GM19468 (cell line): Measurements from ENCODE around the gene RPS3.
"Not testable (repeated sequence)": the region's sequence is repeated elsewhere in the genome, so short reads cannot be mapped to it uniquely, and the experiment has no call there.

ENCODE experiments used
- ATAC-seq: cut with Tn5 transposase; IDR thresholded peaks from one replicate; pipeline ENCODE4 v1.9.1; 2021; ENCODE audit warnings: mild to moderate bottlenecking, moderate library complexity, moderate number of reproducible peaks; ENCODE audit not compliant: unreplicated experiment; ENCODE audit errors: extremely low read depth

Gene RPS3

DNA sequence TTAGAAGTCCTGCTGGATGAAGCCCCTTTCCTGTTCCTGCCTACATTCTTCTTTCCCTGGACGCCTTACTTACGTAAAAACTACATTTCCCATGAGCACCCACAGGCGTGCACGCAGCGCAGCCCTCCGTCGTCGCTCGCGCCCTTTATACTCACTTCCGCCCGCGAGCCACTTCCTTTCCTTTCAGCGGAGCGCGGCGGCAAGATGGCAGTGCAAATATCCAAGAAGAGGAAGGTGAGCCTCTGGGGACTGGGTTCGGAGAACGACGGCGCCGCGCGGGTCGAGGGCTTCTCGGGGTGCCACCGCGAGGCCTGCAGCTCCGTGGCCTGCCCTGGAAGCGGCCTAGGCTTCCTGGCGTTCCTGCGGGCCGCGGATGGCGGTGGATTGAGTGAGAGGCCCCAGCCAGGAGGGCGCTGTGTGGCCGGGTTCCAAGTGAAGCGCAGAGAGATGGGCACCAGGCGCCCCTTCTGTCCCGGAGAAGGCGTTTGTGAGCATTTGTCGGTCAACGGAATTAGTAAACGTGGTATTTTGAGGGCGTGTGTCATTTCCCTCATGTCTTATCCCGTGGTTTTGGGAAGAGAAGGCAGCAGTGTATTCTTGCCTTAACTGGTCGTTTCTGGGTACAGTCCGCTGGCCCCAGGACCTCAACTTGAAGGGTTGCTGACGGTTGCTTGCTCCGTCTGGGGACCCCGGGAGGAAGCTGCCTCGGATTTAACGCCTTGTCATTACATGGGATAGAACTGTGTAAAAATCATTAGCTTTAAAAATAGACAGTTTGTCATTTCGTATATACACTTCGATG is at the start of gene RPS3:
RPS3 (plus strand) TSS at position 175 of the 802 bp plus-strand sequence; CDS start at position 205, 30 bp downstream.
- peak; percentile 64 for ATAC-seq

DNA sequence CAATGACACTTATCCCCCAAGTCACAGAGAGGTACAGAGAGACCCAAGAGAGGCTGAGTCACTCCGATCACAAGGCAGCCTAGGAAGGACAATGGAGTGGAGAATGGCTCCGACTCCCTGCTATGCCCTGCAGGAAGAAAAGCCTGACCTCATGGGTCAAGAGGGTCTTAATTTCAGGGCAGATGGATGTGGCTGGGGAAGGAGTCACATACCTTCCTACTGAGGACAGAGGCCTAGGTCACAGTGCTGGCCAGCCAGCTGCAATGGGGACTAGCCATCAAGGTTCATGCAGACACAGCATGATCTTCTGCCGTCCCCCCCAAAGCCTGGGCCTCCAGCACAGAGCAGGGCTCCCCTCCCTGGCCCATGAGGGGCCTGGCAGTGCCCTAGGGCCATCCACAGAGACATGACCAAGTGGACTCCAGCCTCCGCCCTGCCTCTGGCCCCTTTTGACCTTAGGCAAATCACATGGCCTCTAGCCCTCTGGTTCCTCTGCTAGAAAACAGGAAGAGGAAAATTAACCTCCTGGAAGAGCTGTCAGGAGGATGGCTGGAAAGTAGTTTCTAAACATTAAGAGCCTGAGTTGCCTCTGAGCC is 49.7 kb upstream of the RPS3 start:
- ATAC-seq: no peak

DNA sequence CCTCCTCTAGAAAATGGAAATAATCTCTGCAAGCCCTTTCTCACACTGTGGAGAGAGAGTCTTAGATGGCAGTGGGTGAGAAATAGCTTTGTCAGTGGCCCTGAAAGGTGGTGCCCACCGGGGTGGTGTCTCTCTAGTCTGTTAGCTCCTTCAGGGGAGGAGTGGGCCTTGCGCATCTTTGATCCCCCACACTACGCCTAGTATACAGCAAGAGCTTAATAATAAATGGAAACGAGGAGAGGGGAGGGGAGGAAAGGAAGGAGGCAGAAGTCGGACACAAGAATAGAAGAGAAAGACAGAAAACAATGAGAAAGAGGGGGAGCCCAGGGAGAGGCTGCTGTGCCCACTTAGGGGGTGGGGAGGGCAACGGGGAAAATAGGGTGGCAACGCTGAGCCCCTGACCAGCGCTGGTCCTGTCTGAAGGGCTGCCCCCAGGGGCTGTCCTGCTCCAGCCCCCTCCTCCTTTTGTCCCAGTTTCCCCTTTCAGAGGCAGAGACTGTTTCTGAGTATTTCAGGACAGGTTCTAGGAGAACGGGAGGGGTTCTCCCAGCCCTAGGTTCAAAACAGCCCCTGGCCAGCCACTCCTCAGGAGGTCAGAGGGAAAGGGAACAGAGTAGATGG is 49.1 kb upstream of the RPS3 start:
- ATAC-seq: no peak

DNA sequence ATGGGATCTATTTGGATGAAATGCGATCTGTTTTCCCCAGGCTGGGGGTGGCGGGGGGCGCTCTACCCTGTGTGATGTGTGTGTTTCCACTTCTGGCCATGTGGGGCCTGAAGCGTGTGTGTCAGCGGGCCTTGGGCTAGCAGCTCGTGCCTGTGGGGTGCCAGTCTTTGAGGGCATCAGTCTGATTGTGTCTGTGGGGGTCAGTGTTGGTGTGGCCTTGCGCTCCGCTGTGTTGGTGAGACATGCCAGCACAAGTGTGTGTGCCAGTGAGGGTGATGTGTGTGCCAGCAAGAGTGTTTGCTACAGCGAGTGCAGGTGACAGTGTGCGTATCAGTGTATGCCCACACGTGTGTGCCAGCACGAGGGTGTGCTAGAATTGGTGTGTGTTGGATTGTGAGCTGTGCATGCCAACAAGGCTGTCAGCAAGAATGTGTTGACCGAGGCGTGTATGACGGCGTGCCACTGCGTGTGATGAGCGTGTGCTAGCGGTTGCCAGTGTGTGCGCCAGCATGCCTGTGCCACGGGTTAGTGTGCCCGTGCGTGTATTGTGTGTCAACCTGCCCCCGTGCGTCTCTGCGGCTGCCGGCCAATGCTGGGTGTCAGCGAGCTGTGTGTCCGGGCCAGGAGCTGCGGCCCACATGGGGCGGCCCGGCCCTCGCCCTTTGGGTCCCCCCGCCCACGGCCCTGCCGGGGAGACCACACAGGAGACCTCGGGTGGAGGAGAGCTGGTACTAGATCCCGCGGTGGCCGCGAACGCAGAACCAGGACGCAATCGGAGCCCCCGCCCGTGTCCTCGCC is 48.4 kb upstream of the RPS3 start:
- ATAC-seq: no peak

DNA sequence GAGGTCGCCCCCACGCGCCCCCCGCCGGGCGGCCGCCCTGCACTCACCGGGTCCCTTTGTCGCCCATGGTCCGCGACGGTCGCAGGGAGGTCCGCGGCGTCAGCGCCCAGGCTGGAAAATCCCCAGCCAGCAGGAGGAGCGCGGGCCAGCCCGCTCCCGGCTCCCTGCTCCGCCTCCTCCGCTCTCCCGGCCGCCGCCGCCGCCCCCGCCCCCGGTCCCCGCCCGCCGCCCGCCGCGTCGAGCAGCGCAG is 47.9 kb upstream of the RPS3 start, which contains the start of gene ARRB1:
ARRB1 (minus strand) TSS at position 121 of the 250 bp plus-strand sequence; CDS start at position 67, 54 bp downstream.
- no peak for ATAC-seq

DNA sequence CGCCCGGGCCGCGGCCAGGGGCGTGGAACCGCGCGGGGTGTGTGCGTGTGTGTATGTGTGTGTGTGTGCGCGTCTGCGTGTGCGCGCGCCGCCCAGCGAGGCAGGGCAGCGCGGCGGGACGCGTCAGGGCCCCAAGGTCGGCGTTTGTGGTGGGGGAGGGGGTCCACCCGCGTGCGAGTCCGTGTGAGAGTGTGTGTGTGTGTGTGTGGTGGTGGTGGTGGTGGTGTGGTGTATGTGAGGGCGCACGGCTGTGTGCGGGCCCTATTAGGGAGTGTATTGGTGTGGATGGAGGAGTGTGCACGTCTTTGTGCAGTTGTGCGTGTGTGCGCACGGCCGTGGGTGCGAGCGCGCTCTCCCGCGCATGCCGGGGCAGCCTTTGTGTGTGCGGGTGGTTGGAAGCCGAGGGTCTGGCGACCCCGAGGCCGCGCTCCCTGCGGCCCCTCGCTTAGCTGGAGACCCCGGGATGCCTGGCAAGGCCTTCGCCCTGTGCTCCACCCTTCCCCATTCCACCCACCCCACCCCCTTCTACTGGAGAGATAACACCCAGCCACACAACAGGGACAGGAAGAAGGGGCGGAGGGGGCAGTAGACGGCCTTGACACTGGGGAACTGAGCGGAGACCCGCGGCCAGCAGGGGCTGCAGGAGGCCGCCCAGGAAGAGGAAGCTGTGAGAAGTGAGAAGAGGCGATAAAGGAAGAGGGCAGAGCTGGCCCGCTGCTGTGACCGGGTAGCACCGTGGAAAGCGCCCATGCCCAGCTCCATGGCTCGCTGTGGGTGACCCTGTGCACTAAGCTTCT is 47.3 kb upstream of the RPS3 start:
- ATAC-seq: no peak

DNA sequence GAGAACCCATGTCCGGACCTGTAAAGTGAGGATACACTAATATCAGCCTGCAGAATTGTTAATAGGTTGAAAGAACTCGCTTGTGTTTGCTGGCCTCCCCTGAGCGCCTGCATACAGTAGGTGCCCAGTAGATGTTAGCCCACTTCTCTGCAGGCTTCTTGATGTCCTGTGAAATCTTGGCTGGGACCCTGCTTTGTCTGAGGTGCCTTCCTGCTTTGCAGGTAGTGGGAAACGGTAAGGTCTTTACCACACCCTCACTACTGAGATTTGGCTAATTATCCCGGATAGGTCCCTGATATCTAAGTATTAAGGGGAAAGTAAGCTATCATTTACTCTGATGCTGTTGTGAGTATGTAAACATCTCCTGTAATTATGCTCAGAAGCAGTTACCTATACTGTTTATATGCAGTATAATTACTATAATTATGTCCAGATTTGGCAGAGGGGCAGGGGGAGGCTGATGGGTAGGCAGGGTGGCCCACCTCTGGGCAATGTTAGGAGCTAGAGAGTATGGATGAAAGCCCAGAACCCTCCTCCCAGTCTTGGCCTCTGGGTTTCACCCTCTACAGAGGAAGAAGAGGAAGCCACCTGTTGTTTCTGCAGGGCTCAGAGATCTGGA is 46.6 kb upstream of the RPS3 start:
- no peak for ATAC-seq

DNA sequence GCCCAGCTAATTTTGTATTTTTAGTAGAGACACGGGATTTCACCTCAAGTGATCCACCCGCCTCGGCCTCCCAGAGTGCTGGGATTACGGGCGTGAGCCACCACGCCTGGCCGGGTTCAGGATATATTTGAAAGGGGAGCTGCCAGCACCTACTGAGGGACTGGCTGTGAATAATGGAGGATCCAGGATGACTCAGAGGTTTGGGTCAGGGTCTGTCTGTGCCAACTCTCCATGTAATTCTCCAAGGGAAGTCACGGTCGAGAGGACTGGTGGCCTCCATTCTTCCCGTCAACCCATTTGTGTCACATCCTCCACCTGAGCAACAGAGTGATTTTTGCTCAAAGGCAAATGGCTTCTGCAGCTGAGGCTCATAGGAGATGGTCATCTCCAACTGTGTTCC is 44.3 kb upstream of the RPS3 start:
- ATAC-seq: no peak

DNA sequence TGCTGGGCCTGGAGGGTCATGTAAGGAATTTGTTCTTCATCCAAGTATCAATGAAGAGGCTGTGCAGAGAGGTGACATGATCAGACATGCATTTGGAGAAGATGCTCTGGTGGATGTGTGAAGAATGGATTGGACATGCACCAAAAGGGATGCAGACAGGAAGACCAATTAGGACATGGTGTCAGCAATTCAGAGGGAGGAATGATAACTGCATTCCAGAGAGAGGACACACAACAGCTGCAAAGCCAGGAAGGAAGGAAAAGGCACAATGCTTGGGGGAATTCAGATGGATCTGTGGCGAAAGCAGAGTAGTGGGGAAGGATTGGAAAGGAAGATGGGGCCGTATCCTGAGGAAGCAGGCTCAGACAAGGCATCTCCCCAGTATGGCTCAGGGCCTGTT is 42.7 kb upstream of the RPS3 start:
- no peak for ATAC-seq

DNA sequence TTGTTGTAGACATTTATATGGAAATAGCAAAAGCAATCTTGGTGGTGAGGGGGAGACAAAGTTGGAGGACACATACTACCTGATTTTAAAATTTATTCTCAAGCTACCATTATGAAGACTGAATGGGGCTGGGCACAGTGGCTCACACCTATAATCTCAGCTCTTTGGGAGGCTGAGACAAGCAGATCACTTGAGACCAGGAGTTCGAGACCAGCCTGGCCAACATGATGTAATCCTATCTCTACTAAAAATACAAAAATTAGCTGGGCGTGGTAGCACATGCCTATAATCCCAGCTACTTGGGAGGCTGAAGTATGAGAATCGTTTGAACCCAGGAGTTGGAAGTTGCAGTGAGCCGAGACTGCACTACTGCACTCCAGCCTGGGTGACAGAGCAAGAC is 37.0 kb upstream of the RPS3 start:
- not testable (repeated sequence) for ATAC-seq

DNA sequence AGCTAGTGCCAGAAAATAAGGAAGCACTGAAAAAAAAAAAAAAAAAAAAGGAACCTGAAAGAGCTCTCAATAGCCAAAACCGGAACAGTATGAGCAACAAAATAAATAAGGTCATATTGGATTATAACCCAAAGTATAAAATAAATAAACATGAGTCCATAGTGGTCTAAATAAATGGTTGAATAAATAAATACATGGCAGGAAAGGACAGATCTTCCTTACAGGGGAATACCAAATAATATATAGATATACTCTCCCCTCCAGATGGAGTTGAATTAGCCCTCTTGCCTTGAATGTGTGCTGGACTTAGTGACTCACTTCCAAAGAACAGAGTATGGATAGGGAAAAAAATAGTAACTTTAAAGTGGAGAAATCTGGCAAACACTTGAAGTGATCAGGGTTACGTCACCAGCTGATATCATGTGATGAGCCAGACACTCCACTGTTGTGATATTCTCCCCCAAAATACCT is 33.6 kb upstream of the RPS3 start:
- ATAC-seq: no peak

DNA sequence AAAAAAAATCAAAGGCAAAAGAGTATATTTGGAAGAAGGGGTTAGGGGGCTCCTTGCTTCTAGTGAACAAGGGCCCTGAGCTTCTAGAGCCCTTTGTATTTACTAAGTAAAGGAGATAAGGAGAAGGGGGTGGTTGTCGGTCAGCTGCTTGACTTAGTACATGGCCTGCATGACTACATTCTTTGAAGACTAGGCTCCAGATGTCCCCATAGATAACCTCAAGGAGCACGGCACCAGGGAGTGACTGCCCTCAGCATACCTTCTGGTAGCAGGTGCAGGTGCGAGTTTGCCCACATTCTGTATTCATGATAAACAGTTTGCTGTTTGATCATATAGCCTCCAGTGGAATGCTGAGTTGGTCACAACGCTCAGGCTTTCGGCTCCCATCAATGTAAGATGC is 32.5 kb upstream of the RPS3 start:
- ATAC-seq: not testable (repeated sequence)

DNA sequence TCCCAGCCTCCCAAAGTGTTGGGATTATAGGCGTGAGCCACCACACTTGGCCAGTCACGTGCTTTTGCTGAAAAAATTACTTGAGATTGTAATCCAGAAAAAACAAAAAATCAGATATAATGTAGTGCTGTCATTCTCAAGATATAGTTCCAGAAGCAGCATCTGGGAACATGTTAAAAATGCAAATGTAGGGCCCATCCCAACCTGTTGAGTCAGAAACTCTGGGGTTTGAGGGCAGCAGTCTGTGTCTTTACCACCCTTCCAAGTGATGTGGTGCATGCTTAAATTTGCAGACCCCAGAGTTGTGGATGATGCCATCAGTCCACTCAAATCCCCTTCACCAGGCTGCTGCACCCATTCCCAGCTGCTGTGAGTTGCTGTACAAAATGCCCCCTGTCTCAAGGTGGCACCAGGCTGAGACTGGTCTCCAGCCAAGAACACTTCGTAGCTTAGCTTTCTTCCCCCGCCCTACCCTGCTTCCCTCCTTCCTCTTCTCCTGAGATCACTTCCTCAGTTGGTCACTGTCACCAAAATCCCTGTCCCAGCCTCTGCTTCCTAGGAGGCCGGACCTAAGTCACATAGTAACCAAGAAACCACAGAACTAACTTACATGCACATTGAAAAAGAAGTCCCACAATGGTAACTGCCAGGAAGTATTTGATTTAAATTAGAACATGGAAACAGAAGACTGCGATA is 29.6 kb upstream of the RPS3 start:
- no peak for ATAC-seq

DNA sequence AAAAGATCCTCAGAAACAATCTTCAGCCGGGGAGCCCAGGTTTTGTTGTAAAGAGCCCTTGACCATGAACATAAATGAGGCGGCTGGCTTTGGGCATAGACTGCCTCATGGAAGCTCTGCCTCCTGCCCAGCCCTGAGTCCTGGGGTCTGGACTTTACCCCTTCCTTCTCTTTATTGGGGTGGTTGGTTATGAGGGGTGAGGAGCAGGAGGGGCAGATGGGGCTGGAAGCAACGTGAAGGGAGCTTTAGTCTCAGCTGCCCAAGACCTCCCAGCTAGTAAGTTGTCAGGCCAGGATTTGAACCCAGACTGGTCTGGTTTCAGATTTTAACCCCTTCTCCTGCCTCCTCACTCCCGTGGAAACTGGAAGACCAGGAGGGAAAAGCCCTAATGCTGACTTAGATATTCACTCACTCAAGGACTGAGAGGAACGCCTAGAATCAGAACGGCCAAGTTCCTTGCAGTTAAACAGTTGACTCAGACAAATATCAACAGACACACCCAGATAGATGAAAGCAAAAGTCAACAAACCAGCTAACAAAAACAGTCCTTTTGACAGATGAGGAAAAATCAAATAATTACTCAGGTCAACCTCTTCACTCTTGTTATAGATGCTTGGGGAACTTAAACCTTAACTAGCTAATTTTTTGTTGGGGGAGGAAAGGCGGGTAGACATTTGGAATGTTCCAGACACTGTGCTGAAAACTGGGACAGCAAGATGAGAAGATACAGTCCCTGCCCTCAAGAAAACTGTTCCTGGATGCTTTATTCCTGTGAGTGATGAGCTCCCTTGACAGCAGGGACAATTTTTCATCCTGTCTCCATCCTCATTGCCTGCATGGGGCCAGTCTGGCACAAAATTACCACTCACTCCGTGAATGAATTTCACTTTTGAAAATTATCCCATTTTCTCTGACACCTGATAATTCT is 27.1 kb upstream of the RPS3 start:
- no peak for ATAC-seq

DNA sequence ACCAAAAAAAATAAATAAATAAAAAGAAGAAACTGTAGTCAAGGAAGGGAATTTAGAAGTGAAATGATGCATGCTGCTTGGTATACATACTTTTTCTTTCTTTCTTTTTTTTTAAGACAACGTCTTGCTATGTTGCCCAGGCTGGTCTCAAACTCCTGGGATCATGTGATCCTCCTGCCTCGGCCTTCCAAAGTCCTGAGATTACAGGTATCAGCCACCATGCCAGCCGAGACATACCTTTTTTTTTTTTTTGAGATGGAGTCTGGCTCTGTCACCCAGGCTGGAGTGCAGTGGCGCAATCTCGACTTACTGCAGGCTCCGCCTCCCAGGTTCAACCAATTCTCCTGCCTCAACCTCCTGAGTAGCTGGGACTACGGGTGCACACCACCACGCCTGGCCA is 26.1 kb upstream of the RPS3 start:
- no peak for ATAC-seq

DNA sequence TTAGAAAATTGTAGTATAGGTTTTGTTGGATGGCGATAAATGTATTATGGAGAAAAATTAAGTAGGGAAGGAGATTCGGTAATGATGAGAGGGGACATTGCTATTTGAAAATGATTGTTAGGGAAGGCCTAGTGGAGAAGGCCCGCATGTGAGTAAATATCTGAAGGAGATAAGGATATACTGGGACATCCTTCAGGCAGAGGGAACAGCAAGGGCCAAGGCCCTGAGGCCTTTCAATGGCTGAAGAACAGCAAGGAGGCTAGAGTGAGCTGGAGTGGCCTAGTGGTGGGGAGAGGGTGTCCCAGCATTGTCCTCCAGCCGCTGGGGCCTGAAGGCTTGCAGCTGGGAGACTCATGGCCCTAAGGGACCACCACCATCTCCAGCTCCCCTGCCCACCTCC is 24.7 kb upstream of the RPS3 start:
- no peak for ATAC-seq

DNA sequence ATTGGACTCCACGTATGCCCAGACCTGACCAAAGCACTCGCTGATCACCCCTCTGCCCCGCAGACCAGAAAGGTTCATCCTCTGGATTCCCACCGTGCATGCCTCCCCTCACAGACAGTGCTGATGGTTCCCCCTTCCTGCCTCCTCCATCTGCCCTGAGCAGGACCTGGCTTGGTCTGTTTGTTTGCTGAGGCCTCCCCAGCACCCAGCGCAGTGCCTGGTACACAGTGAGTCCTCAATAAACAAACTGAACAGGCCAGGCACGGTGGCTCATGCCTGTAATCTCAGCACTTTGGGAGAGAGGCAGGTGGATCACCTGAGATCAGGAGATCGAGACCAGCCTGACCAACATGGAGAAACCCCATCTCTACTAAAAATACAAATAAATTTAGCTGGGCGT is 23.7 kb upstream of the RPS3 start:
- ATAC-seq: no peak

DNA sequence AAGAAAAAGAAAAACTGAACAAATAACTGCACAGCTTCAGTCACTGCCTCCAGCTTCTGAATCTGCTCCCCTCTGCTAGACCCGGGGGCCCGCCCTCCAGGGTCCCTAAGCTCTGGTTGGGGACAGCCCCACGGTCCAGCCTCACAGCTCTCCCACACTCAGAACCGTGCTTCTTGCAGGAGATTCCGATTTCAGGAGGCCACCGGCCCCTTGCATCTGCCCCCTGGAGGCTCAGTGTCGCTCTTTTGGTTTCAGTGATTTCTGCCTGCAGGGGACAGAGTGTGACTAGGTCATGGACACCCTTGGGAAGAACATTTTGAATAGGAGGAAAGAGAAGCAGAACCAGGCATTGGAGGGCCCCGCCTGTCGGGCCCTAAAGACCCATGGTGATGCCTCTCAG is 23.1 kb upstream of the RPS3 start:
- ATAC-seq: no peak
